ENCODE measurements around the gene IFT74.
A peak's percentile ranks its signal among the peaks of the same experiment; 100 is the strongest.

IFT74 gene

DNA sequence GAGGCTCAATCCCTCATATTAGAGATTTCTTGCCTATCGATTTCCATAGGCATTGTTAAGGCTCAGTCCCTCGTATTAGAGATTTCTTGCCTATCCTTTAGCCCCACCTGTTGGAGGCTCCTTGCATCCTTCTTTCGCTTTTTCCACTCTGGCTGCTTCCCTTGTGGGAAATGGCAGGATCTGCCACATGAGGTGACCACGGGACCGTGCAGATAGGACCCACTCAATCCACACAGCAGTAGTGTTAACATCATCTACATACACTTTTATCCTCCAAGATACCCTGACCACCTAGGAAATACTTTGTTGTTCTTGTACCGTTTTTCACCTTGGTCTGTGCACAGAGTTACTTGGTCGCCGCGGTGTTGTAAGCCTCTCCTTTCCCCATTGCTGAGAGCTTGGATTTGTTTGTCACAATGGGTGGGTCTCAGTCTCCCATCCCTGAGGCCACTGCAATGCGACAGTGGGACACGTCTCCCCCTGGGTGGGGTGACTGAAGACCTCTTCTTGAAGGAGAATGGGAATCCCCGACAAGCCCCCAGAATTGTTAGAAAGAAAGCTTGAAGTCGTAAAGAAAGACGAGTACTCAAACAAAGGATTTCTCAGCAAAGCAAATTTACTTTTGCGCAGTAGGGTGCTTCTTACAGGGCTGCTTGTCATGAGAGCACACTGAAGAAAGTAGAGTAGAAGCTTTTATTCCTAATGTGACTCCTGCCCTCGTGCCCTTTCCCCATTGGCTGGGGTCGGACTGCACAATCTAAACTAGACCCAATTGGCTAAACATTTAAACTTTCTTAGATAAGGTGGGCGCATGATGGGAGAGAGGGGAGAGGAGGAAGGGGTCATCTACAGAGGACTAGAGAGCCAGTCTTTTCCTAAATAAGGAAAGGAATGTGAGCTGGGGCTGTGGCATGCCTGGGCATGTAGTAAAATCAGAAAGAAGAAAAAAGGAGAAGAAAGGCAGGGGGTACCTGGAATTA lies 19.8 kb downstream of the IFT74 start:
- DNase-seq: no peak

DNA sequence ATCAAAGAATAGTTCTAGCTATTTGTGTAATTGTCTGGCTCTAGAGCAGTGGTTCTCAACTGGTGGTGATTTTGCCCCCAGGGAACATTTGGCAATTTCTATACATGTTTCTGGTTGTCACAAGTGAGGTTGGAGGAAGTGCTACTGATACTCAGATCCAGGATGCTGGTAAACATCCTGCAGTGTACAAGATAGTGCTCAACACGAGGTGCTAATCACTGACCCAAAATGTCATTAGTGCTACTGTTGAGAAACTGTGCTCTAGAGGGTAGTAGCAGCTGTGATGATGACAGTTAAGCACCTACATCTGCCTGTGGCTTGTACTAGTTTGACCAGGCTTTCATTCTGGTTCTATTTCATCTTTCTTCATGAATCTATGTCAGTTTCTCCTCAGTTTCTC lies 27.1 kb downstream of the IFT74 start:
- DNase-seq: no peak

DNA sequence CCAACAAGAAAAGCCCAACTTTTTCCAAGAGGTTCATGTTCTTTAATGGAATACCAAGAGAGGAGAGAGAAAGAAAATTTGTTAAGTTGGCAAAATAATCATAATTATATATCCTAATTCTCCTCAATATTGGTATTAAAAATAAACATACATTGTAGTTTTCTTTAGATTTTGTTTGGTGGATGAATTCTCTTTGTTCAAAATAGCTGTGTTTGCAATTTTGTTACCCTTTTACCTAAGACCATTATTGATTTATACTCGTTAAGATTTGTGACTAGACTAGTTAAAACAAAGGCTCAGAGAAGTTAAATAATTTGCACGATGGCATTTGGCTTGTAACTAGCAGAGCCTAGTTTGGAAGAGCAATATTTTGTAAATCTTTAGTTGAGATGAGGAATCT lies 39.6 kb downstream of the IFT74 start:
- no peak for DNase-seq

DNA sequence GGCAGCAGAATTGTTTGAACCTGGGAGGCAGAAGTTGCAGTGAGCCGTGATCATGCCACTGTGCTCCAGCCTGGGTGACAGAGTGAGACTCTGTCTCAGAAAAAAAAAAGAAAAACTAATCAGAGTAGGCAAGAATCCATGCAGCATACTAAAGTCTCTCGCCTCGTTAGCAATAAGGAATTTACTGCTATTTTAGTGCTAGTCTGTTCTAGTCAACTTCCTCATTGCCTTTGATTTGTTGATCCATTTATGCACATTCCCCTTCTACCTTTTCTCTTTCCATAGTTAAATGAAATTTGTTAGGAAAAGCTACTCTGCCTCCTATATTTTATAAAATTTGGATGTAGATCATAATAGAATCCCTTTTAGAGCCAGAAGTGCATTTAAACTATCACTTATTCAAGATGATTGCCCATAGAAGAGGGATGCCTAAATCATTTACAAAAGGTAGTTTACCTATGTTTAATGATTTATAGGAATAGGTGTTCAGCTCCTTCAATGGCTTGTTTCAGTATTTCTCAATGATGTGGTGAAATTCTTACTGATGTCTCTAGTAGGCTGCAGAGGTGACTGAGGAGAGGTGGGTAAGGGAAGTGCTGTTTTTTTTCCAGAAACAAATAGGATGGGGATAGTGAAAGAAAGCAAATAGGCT lies 47.3 kb downstream of the IFT74 start:
- DNase-seq: no peak

DNA sequence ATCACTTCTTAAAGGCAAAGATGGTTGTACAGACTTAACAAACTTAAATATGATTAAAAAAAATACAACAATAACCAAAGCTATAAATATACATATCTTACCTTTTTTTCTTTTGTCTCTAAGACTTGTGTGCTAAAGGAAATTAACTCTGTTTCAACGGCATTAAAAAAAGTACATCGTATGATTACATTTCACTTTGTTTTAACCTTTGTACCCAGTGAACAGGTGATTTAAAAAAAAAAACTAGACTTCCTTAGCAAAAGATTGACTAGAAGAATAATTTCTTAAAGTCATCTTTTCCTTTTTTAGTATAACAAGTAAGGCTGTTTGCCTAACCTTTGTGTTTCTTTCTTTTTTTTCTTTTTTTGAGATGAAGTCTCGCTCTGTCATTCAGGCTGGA lies 49.3 kb downstream of the IFT74 start, which contains the start of gene LRRC19:
TSS of gene LRRC19 (minus strand) at position 182 of the 400 bp plus-strand sequence. CDS start 5,978 bp downstream, outside the sequence.
- DNase-seq: no peak

DNA sequence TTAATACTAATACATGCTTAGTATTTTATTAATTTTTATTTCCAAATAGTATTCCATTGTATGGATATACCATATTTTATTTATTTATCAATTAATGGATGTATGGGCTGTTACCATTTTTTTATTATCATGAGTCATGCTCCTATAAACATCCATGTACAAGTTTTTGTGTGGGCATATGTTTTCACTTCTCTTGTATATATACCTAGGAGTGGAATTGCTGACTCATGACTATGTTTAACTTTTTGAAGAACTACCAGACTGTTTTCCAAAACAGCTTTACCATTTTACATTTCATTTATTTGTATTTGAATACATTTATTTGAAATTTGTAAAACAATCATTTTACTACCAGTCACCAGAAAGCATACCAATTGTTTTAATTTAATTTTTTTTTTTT lies 63.4 kb downstream of the IFT74 start:
- no peak for DNase-seq

DNA sequence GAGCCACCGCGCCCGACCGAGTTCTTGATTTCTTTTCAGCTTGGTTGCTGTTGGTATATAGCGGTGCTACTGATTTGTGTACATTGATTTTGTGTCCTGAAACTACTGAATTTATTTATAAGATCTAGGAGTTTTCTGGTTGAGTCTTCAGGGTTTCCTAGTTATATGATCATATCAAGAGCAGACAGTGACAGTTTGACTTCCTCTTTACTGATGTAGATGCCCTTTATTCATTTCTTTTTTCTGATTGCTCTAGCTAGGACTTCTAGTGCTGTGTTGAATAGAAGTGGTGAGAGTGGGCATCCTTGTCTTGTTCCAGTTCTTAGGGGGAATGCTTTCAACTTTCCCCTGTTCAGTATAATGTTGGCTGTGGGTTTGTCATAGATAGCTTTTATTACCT lies 66.7 kb downstream of the IFT74 start:
- DNase-seq: no peak

DNA sequence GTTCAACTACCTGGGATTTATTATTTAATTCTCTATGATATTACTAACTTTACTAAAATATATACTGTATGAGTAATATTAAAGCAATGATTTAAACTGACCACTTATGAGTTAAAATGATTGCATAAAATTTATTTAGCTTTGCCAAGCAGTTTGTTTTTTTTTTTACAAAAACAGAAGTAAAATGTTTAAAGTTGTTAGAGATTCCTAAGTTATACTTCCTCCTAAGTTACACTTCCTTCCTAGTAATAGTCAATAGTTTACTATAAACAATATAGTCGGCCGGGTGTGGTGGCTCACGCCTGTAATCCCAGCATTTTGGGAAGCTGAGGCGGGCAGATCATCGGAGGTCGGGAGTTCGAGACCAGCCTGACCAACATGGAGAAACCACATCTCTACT lies 73.0 kb downstream of the IFT74 start:
- DNase-seq: no peak

DNA sequence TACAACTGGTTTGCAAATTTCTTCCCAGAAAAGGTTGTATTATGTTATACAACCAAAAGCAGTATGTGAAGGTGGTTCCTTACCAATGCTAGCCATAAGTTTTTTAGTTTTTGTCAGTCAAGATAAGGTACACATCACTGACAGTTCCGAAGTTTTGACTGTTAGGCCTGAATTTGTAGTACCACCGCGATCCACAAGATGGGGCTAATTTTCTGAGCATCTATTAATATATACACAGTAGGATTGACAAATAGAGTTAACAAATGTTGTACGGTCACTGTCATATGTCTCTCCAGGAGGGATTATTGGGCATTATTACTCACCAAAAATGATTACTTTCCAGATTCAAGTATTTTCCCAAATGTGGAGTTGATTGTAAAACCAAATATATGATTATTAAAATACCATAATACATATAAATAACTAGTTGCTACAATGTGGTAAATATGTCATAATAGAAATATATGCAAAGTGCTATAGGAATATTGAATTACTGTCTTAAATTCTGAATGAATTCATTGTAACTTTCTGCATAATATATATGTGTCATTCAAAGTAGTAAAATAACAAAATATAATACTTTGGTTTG lies 77.7 kb downstream of the IFT74 start:
- peak; percentile 66 for DNase-seq

DNA sequence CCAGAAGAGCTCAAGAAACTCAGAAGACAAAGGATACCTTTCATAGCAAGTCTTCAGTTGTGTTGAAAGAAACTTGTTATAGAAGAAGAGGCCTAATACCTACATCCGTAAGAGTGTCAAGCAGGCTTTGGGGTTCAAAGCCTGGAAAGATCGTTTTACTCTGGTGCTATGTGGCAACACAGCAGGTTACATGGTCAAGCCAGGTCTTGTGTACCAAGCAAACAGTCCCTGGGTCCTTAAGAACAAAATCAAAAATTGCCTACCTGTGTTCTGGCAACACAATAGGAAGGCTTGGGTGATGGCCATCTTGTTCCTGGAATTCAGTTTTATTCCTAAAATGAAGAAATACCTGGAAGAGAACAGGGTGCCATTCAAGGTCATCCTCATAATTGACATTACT lies 81.3 kb downstream of the IFT74 start:
- DNase-seq: no peak

DNA sequence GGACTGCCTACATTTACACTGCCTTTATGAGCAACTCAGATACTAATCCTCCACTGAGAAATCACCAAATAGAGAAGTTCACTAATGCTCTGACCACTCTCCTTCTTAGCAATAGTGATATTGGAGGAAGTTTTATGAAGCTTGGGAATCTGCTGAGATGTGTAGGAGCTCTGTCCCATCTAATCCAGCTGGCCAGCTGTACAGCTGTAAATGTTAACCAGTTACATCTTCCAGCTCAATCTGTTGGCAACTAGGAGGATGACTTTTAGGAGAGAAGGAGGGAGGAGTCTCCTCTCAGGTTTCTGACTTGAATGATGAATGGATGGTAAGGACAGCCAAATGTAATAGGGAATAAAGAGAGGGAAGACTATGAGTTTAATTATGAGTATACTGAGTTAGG lies 85.5 kb downstream of the IFT74 start:
- DNase-seq: no peak

DNA sequence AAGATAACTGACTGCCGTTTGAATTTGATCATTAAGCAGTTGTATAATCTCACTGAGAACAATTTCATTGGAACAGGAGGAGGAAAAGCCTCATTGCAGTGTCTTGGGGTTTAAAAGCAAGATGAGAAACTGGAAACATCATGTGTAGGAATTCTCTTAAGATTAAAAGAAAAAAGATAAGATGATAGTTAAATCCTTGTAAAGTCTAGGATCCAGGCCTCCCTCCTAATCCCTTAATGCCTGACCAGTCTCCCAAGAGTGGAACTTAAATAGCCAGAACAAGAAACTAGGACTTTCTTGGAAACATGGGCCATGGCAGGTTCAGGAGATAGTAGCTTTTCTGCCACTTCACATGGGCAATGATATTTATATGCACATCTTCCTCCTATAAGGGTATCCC lies 86.3 kb downstream of the IFT74 start:
- no peak for DNase-seq

DNA sequence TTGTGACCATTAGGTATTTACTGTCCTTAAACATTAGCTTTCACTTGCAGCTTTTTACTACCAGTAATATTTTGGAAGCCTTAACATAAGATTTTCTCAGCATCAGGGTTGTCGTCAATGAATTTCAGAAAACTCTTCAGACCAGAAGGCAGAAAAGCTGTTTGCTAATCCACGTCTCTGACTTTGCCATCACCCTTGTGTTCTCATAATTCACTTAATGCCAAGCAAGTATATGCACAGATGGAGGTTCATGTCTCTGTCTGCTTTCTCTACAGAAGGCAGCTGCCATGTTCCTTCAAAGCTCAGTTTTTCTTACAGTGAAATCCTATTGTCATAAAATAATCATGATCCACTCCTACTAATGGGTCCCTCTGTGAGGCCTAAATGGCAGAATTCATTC lies 87.0 kb downstream of the IFT74 start:
- no peak for DNase-seq

DNA sequence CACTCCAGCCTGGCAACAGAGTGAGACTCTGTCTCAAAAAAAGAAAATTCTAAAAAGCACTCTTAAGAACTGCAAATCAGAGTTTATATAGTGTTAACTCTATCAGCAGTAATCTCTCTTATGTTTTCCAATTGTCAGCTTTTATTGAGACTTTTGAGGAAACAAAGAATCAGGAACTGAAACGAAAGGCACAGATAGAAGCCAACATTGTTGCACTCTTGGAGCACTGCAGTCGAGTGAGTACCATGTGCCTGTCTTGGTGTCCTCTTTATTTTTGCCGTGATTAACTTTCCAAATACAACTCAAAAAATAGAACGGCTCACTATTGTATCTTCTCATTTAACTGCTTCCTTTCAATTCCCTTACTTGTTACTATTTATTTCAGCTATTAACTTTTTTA lies 90.9 kb downstream of the IFT74 start:
- DNase-seq: no peak

DNA sequence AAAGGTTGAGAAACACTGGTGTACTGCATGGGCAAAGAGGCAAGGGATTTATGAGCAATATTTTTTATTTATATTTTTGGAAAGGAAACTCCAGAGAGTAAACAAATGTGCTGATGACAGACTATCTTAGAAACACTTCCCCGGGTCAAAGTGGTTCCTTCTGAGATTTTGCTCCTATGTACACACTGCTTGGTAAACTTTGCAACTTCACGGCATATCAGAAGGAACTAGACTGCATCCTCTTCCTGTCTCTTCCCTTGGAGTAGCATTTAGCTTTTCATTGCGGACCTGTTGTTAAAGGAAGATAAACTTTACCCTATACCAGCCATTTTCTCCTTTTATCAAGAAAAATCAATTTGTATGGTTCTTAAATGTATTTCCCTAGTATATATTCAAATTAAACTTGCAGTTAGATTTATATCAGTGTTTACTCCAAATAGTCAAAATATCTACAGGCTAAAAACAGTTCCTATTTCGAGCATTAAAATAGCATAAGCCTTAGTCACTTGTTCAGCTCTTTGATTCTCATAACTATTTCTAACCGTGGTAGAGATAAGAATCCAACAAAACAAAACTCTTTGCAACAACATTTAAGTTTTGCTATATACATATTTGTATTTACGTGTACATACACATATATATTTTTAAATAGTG lies 97.3 kb downstream of the IFT74 start:
- no peak for DNase-seq

DNA sequence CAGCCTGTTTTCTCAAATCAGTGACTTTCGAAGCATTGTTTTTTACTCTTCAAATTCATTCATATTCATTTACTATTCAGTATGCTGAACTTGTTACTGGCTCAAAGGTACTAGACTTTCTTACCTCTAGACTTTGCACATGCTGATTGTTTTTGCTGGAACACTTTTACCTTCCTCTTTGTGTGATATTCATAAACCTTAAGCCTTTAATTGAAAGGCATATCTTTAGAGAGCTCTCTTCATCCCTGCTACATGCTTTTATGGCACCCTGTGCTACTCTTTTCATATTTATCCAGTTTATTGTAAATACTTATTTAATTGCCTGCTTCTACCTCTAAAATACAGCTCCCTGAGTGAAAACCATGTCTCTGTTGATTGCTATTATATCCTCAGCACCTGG lies 97.9 kb downstream of the IFT74 start:
- no peak for DNase-seq

DNA sequence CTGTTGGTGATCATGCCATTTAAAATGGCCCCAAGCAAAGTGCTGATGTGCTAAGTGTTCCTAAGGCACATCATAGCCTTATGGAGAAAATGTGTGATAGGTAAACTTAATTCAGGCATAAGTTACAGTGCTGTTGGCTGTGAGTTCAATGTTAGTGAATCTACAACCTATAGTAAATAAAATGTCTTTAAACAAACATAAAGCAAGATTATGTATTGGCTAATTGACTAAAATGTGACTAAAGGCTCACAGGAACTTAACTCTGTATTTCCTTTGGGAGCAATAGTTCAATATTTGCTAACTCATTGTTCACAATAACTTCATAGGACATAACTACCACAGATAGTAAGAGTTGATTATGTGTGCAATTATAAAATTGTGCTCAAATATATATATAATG lies 98.6 kb downstream of the IFT74 start:
- no peak for DNase-seq

DNA sequence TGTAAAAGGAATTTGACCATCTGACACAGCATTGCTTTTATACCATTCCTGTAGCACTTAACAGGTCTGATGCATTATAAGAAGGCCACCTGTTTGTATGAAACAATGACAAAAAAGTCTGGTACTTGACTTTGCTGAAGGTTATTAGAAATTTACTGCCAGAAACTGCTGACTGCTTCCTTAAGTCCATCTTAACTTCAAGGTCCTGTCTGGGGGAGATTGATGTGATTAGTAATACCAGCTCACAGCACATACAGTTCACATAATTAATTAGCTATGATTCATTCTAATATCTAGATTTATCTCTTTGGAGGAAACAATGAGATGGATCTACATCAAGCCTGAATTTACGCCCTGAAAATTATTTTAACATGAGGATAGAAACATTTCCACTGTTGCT lies 103.2 kb downstream of the IFT74 start:
- no peak for DNase-seq

DNA sequence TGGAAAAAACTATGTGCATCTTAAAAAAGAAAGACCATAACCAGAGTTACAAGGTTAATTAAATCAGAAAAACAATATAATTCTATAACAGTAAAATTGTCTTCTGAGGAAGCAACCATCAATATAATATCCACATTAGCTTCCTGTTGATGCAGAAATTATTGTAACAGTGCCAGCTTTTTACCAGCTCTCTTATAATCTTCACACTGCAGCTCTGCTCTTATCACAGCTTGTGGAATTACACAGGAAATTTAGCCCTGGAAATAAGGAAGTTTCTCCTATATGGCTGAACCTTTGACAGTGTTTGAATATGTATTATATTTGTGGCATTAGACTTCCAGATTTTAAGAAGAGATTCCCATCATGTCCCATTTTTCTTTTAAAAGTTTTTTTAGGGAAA lies 103.7 kb downstream of the IFT74 start:
- DNase-seq: no peak

DNA sequence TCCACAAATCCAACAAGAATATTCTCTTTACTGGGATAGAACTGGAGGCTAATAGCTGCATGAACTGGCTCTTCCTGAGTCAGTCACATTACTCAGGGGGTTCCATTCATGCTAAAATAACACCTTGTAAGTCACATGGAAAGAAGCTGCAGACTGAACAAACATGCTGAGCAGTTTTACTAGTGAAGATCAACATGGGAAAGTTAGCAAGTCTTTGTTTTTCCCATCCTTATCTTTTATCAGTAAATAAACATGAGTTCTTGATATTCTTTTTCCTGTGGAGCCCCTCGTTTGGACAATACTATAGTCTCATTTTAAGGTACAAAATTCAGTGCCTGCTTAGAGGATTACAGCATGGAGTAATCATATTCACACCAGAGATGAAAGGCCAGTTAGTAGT lies 109.1 kb downstream of the IFT74 start:
- no peak for DNase-seq

DNA sequence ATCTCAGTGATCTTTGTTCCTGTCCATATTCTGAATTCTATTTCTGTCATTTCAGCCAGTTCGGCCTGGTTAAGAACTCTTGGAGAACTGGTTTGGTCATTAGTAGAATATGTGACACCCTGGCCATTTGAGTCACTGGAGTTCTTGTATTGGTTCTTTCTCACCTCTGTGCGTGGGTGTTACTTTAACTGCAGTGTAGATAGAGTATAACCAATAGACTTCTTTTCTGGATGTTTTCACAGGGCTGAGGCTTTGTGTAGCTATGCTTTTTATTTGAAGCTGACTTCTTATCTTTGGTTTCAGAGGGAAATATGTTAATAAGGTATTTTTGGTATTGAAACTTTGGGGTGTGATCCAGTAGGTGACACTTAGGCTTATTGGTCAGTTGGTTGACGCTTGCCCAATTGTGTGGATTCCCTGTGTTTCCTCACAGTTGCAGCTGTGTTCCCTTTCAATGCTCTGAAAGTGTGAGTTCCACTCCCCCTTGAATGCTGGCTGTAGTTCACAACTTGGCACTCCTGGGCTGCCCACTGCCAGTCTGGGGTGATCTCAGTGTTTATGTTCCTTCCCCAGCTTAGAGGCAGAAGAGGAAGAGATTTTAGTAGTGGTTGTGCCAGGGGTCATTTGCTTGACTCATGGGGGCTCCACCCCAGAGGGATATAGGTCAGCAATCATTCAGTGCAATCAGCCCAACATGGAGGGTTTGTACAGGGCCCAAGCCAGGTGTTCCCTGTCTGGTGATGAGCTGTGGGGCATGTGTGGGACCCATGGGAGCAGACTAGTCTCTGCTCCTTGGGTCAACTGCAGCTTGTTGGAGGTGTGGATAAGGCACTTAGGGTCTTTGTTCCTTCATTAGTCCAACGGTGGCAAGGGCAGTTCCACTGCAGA lies 117.9 kb downstream of the IFT74 start:
- no peak for DNase-seq

DNA sequence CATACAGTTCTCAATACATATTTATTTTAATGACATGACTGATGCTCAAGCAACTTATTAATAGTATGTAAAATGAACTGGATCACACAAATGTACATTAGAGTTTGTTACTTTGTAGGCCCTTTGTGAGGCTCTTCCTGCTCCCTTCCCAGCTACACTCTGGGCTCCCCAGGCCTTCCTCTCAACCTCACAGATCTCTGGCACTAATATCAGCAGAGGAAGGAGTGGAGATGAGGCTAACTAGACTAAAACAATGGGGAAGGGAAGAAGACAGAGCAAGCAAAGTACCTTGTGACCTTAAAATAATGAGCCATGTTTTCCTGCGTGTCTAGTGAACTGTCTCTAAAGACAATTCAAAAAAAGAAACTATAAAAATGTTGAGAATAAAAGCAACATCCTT lies 122.5 kb downstream of the IFT74 start:
- no peak for DNase-seq
